Kidney (tissue), 14 donors: Measurements from ENCODE around the gene KIAA1614. TPM values are rescaled to one million over a fixed set of nuclear protein-coding genes. Genes with fewer than 3 reads are reported as not detected.

Experiments used
- DNase-seq, 5 donors: peaks; one replicate each; pipeline ENCODE4 v3.0.0-alpha.2; 2013 to 2020
- FAIRE-seq: peaks from 2 replicates; lab custom pipeline; 2012; peaks lifted over from hg19 to GRCh38; lab: Jason Lieb, UNC
- H3K27ac ChIP-seq, 2 donors: one replicate each; pipeline ENCODE4 v1.7.0; 2013; ENCODE audit warnings: low read depth in 2 of 2, low read length in 2 of 2, inconsistent platforms in 1 of 2
- H3K27me3 ChIP-seq: one replicate; pipeline ENCODE4 v1.7.1; 2013; ENCODE audit warnings: low read length, inconsistent platforms; ENCODE audit not compliant: control insufficient read depth, insufficient read depth
- H3K36me3 ChIP-seq, 3 donors: one replicate each; pipeline versions ENCODE4 v1.7.0 to v1.7.1; 2013; ENCODE audit warnings: low read length in 3 of 3, control low read depth in 1 of 3, inconsistent platforms in 1 of 3; ENCODE audit not compliant: insufficient read depth in 3 of 3, control insufficient read depth in 2 of 3
- H3K4me1 ChIP-seq, 3 donors: one replicate each; pipeline versions ENCODE4 v1.7.0 to v1.7.1; 2013; ENCODE audit warnings: low read length in 3 of 3, inconsistent platforms in 1 of 3, low read depth in 1 of 3; ENCODE audit not compliant: control insufficient read depth in 2 of 3, insufficient read depth in 2 of 3
- H3K4me3 ChIP-seq, 3 donors: one replicate each; pipeline versions ENCODE4 v1.7.0 to v1.8.1; 2013; ENCODE audit warnings: low read length in 3 of 3, control low read depth in 1 of 3, inconsistent platforms in 1 of 3
- H3K9ac ChIP-seq, 3 donors: one replicate each; pipeline versions ENCODE4 v1.7.0 to v1.7.1; 2013; ENCODE audit warnings: low read length in 3 of 3, control low read depth in 1 of 3, inconsistent platforms in 1 of 3
- H3K9me3 ChIP-seq, 3 donors: one replicate each; pipeline versions ENCODE4 v1.7.0 to v1.7.1; 2013; ENCODE audit warnings: low read length in 3 of 3, control low read depth in 1 of 3, inconsistent platforms in 1 of 3; ENCODE audit not compliant: control insufficient read depth in 2 of 3, insufficient read depth in 1 of 3
- intact Hi-C: fragments of 100-400 bp; cut with DNase I; formaldehyde crosslinking; loops from one replicate; pipeline ENCODE4 v1.11.1; 2022
- polyA plus RNA-seq: library from polyadenylated mRNA; stranded (reverse); fragments of 350-450 nt; fragmentation: Illumina TruSeq; extraction: RNeasy Lipid Tissue Mini Kit (QIAGEN cat#74804); gene quantifications from one replicate; pipeline ENCODE4 v1.2.3, GENCODE V29; 2014; ENCODE audit warnings: low read depth, low replicate concordance; ENCODE audit not compliant: insufficient read depth
- total RNA-seq: library from RNA; stranded (reverse); fragmentation: NEBNext Ultra II Directional; extraction: Animal tissue kit (Norgen Biotek cat#: 25700); gene quantifications from one replicate; pipeline ENCODE4 v1.2.1, GENCODE V29; 2021
- TF ChIP-seq, protein P1 (sequence below): IDR thresholded peaks from 3 replicates; pipeline ENCODE4 v1.5.1; 2012; ENCODE audit warnings: mild to moderate bottlenecking, moderate library complexity, borderline replicate concordance; ENCODE audit not compliant: insufficient read depth; ENCODE audit errors: extremely low read depth
- donor health status: control.
- donor health status: control.
- donor health status: control.
- donor health status: control.
- donor health status: control.
- donor health status: DM: yes; HTN: yes; CAD: no.
- donor health status: Normal renal cell carcinoma (clear cell type).

Gene KIAA1614
- total and polyA plus RNA-seq, 2 donors from 2014 or later, result 5.4 to 12.3 TPM

DNA sequence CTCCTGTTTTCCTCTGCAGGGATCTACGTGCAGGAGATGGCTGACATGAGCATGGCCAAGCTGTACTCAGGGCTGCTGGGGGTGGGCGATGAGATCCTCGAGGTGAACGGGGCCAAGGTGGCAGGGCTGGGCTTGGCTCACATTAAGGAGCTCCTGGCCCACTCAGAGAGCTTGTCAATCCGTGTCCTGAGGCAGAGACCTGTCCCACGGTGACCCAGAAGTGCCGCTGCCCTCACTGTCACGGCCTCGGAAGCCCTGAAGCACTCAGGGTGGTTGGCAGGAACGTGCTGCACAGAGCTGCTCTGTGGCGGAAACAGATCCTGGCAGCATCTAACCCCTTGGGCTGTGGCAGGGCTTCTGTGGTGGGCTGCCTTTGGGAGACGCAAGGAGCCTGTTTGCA is 37.6 kb downstream of the KIAA1614 start:
- H3K36me3 ChIP-seq, result peaks cover 0 to 2% (median 0%) of the 10 kb centered on the region in 3 donors
- DNase-seq (no peak), FAIRE-seq (no peak)
- intact Hi-C loops, result no loop called here
- peaks cover 0 to 11% (median 0%) of the 10 kb centered on the region in 3 donors for H3K4me1 ChIP-seq
- H3K9ac ChIP-seq, result no peak overlapping the region
- H3K4me3 ChIP-seq, result no peak overlapping the region
- no peaks in the 10 kb centered on the region for H3K9me3 ChIP-seq
- no peaks in the 10 kb centered on the region for H3K27me3 ChIP-seq
- no peak overlapping the region for H3K27ac ChIP-seq
- TF ChIP-seq, protein P1, sequence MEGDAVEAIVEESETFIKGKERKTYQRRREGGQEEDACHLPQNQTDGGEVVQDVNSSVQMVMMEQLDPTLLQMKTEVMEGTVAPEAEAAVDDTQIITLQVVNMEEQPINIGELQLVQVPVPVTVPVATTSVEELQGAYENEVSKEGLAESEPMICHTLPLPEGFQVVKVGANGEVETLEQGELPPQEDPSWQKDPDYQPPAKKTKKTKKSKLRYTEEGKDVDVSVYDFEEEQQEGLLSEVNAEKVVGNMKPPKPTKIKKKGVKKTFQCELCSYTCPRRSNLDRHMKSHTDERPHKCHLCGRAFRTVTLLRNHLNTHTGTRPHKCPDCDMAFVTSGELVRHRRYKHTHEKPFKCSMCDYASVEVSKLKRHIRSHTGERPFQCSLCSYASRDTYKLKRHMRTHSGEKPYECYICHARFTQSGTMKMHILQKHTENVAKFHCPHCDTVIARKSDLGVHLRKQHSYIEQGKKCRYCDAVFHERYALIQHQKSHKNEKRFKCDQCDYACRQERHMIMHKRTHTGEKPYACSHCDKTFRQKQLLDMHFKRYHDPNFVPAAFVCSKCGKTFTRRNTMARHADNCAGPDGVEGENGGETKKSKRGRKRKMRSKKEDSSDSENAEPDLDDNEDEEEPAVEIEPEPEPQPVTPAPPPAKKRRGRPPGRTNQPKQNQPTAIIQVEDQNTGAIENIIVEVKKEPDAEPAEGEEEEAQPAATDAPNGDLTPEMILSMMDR, result no peak

DNA sequence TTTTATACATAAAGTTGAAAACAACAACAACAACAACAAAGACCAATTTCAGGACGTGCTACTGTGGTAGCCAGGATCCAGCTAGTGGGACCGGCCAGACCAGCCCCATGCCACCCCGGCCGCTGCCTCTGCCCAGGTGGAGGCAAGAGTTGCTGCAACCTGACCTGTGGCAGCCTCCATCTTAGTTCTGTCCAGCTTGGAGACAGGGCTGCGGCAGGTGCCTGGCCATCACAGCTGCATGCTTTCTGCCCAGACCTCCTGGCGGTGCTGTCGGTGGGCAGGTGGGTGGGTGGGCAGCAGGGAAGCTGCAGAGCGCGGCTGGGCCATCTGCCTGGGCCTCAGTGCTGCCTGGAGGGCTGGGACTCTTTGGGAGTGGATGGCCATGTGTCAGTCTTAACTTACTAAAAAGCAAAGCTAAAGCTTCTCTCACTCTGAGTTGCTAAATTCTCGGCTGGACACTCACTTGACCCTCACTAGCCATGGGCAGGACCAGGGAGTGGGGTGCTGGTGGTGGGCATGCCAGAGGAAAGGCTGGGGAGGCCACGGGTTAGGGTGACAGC is 38.6 kb downstream of the KIAA1614 start:
- FAIRE-seq (no peak), DNase-seq (no peak)
- intact Hi-C loops, result no loop called here

DNA sequence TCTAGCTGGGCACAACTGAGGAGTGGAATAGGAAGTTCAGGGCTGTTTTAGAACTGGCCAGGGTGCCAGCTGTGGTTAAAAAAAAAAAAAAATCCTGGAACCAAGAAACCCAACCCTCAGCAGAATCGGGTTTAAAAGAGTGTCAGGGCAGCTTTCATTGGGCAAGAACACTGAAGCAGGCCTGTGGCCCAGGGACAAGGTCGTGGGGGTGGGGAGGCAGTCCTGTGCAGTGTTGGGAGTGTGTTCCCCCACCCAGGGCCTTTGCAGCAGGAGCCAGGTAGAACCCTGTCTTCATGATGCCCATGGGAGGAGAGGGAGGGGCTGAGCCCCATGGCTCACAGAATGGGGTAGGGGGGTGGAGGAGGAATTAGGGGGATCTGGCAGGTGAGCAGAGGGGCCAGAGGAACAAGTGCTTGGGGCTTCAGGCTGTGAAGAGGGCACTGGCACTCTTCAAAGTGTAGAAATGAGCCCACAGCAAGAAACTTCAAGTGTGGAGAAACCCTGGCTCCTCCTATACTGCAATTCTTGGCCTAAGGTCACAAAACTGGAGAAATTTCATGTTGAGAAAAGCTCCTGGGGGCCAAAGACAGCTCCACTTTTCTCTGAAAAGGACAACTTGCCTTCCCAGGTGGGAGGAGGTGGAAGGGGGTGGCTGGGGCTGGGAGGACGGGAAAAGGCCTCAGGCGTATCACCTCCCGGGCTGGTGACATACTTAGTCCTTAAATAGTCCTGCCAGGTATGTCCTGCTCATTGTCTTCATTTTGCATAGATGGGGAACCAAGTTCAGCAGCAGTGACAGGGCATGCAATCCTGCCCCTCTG is 39.3 kb downstream of the KIAA1614 start:
- H3K4me1 ChIP-seq, result peaks cover 0 to 14% (median 0%) of the 10 kb centered on the region in 3 donors
- H3K27me3 ChIP-seq, result no peaks in the 10 kb centered on the region
- no peak overlapping the region for H3K27ac ChIP-seq
- no peak overlapping the region for H3K4me3 ChIP-seq
- FAIRE-seq, result no peak
- no peaks in the 10 kb centered on the region for H3K9me3 ChIP-seq
- intact Hi-C loops, result no loop called here
- TF ChIP-seq, protein P1, result no peak
- no peak for DNase-seq
- peaks cover 0 to 2% (median 0%) of the 10 kb centered on the region in 3 donors for H3K36me3 ChIP-seq
- H3K9ac ChIP-seq, result no peak overlapping the region

More for the DNA sequence above, 38.6 kb downstream of the KIAA1614 start:
- H3K9ac ChIP-seq, result no peak overlapping the region
- H3K27ac ChIP-seq, result no peak overlapping the region
- H3K4me1 ChIP-seq, result peaks cover 0 to 14% (median 0%) of the 10 kb centered on the region in 3 donors
- H3K4me3 ChIP-seq, result no peak overlapping the region
- no peaks in the 10 kb centered on the region for H3K9me3 ChIP-seq
- peaks cover 0 to 2% (median 0%) of the 10 kb centered on the region in 3 donors for H3K36me3 ChIP-seq
- TF ChIP-seq, protein P1, result no peak
- H3K27me3 ChIP-seq, result no peaks in the 10 kb centered on the region
